ENCODE results near the gene CD52.

CD52 gene

DNA sequence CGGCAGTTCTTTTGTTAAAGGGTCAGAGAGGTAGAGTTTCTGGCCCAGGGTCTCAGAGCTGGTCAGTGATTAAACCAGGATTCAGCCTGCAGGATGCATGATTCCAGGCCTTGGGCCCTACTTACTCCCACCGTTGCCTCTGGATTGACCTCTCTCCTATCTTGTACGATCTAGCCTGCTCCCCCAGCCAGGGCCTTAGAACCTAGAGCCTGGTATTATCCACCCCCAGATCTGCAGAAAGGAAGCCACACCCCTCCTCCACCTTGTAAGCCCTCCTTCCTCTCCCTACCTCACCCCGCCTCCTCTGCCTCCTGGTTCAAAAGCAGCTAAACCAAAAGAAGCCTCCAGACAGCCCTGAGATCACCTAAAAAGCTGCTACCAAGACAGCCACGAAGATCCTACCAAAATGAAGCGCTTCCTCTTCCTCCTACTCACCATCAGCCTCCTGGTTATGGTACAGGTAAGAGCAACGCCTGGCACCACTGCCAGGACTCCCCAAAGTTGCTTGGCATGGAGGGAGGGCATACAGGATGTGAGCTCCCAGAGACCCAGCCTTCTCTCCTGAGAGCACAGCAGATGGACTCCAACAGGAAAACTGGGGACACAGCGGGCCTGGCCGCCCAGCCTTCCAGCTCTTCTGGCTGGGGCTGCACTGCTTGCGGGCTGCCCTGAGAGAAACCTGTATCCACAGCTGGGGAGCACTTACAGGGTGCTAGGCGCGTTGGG lies at the start of gene CD52:
CD52 (plus strand) TSS at position 347 of the 726 bp plus-strand sequence; CDS start at position 407, 60 bp downstream.
- DNase-seq, result no peak

DNA sequence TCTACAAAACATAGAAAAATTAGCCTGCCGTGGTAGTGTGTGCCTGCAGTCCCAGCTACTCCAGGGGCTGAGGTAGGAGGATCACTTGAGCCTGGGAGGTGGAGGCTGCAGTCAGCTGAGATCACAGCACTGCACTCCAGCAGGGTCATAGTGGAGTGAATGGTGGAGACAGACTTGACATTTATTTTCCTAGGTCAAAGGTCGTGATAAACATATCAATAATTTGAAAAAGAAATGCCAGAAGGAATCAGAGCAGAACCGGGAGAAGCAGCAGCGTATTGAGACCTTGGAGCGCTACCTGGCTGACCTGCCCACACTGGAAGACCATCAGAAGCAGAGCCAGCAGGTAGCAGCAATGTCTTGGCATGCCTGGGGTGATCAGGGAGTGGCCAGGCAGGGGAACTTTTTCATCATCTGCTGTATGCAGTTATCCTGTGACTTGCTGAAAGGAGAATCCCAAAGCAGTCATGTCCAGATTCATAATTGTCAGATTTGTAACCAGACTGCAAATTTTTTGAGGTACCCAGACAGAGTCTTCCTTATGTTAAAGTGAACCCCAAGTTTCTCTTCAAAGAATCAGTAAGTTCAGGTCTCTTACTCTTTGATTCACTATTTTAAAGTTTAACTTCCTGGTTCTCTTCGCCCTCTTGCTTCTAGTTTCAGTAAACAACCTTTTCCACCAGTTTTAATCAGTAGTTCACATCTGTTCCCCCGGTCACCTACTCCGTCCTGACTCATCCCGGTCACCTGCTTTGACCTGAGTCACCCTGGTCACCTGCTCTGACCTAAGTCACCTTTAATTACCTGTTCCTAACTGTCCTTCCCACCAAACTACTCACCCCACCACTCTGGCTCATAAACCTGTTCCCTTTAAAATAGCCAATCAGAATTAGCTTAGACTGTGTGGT lies 49.2 kb upstream of the CD52 start:
- DNase-seq, result no peak

DNA sequence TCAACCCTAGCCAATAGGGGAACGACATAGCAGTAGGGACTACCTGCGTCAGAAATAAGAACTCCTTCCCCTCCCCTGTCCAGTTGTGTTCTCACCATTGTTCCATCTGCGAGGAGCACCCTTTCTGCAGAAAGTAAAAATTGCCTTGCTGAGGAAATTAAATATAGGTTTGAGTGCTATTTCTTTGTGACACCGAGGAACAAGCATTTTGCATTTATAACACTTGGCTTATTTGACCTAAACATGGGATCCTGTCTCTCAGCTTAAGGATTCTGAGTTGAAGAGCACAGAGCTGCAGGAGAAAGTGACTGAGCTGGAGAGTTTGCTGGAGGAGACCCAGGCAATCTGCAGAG lies 48.6 kb upstream of the CD52 start:
- no peak for DNase-seq

GRCh38 chr1:26274801-26275425 lies 42.8 kb upstream of the CD52 start:
- no peak for DNase-seq

DNA sequence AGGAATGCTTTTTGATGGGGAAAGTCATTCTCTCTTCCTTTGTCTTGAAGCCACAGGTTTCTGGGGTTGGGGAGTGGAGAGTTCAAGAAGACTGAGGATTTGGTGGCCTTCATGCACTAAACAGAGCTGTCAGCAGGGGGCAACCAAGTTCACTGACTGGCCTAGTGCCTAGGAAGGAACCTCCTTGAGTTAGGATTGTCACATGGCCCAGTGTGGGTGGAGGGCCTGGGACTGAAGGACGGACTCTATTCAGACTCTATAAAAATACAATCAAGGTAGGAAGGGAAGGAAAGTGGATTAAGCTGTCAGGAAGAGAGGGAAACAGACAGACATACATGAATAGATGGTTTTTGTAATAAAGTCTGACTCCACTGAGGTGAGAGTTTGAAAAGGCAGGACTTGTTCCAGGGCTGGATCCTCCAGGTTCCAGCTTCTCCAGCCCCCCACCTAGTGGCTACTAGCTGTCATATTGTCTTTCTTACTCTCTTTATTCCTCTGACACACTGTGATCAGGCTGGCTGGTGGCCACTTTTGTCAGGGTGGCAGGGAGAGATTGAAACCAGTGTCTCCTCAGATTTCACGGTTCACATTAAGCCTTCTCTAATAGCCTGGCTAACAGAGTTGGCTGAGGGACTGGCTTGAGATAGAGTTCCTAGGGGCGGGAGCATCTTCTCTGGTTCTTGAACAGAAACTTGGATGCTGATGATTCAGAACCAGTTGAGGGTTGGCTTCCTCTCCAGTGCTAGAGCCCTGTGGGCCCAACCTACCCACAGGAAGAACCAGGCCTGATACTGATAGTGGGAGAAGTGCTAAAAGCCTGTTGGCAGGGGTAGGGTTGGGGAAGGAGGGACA lies 42.0 kb upstream of the CD52 start:
- peak; percentile 58 for DNase-seq

DNA sequence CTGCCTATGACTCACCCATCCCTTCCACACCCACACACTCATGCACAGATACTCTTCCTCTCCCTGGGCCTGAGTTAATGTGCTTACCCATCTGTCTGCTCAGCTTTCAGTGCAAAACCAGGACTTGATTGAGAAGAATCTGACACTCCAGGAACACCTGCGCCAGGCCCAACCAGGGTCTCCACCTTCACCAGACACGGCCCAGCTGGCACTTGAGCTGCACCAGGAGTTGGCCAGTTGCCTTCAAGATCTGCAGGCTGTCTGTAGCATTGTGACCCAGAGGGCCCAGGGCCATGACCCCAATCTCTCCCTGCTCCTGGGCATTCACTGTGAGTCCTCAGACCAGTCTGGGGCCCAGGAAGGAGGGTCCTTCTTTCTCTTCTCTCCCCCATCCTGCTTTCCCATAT lies 41.3 kb upstream of the CD52 start:
- DNase-seq, result peak; percentile 7

GRCh38 chr1:26277261-26277661 lies 40.5 kb upstream of the CD52 start:
- DNase-seq, result no peak

DNA sequence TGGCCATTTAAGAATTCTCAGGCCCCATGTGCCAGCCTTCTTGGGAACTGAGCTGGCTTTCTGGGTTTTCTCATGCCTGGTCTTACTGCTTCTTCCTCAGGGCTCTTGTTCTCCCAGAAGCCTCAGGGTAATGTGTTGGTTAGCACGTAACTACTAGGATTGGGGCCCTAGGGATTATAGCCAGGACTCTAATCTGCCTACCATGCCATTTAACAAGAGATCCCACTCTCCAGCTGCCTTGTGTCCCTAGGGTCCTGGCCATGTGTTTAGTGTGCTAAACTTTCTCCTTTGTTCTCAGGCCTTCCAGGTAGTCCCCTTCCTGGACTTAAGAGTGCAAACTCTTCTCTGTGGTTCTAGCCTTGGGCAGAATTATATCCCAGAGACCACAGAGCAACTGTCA lies 40.0 kb upstream of the CD52 start:
- no peak for DNase-seq

- DNase-seq, result no peak
Observed at GRCh38 chr1:26278303-26278702, 39.5 kb upstream of the CD52 start.

DNA sequence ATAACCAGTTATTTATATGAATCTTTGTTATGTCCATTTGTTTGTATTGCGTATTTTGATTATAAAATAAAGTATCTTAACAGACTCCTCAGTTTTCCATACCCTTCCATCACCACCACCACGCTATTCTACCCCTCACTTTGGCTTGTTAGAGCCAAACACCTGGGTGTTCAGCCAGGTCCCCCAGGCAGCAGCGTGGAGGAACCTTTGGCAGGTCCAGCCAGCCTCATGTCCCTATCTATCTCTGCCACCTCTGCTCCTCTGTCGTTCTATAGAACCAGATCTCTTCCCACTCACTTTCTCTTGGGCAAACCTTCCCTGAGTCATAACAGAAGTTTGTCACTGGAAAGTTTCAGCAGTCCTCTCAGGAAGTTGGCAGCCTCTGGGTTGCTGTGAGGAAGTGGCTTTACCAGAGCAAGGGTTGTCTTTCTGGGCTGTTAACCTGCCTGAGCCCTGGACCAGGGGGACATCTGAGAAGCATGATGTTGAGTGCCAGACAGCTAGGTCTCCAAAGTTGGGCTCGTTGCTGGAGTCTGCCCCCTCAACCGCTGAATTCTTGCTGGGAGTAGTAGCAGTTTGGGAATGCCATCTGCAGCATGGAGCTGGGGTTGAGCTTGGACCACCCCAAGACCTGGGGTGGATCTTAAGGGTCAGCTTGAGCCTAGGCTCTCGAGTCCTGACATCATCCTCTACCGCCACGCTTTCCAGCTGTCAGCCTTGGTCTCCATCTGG lies 38.9 kb upstream of the CD52 start:
- DNase-seq, result peak; percentile 37

- peak; percentile 82 for DNase-seq
Observed at GRCh38 chr1:26279456-26280332, 38.1 kb upstream of the CD52 start, which contains the start of gene SH3BGRL3. TSS of gene SH3BGRL3 (plus strand) at chr1:26280086. CDS start at chr1:26280156, 70 bp downstream.

- DNase-seq, result peak; percentile 30
Observed at GRCh38 chr1:26280333-26281042, 37.3 kb upstream of the CD52 start.

GRCh38 chr1:26281091-26281958 lies 36.4 kb upstream of the CD52 start:
- DNase-seq, result no peak

- DNase-seq, result peak; percentile 18
Observed at GRCh38 chr1:26281971-26282370, 35.8 kb upstream of the CD52 start.

- no peak for DNase-seq
Observed at GRCh38 chr1:26282401-26282918, 35.3 kb upstream of the CD52 start.

DNA sequence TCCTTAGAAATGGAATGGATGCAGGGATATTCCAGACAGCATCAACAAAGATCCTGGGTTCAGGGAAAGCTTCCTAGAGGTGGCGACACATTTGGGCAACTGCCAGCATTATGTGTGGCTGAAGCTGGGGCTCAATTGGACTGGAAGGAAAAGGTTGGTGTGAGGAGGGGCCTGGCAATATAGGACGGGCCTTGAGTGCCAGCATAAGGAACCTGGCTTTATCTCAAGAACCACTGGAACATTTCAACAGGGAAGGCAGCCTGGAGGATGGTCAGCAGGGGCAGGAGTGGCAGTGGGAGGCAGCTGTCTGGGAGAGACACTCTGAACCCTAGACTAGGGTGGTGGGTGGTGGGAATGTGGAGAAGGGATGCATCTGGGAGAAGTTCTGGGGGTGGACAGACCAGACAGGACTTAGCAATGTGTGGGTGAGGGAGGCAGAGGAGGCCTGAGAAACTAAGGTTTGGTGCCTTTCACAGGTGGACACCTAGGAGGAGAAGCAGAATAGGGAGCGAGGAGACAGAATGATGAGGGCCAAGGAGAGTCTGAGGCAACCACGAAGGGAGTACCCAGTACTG lies 34.4 kb upstream of the CD52 start:
- no peak for DNase-seq

DNA sequence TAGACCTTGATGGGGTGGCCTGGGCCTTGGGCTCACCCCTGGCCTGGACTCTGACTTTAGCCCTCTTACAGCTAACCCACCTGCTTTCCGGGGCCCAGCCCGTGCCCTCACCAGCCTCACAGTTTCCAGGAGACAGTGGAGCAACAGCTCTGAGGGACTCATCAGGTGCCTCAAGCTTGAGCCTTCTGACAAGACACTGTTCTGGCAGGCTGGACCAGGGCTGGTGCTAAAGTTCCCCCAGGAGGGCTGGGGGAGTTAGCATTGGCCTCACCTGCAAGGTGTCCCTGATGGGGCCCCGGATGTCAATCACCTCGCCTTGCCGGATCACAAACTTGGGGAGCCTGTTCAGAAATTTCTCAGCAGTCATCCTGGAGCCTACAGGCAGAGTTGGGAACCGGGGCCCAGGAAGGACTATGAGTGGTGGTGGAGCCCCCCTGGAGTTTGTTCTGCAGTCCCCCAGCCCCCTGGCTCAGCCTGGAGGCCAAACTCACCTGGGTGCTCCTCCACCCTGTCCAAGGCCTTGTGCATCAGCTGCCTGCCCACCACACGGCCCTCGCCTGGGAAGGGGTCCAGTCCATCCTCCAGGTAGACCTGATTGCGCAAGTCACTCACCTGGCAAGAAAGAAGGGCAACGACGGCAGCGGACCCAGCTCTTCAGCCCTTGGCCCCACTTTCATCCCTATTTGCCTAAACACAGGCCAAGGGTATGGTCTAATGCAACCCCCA lies 33.7 kb upstream of the CD52 start:
- DNase-seq, result no peak
